GM18505 (cell line): ENCODE data around the gene TBC1D28.
"Not testable (repeated sequence)": the region's sequence is repeated elsewhere in the genome, so short reads cannot be mapped to it uniquely, and the experiment has no call there.

Source experiments
- ATAC-seq: cut with Tn5 transposase; IDR thresholded peaks from one replicate; pipeline ENCODE4 v1.9.1; 2021; ENCODE audit not compliant: unreplicated experiment
- POLR2A ChIP-seq: IDR thresholded peaks from 4 replicates; pipeline ENCODE4 v1.6.1; 2011; ENCODE audit warnings: borderline replicate concordance; ENCODE audit not compliant: insufficient read depth, insufficient read length; ENCODE audit errors: extremely low read depth

Gene TBC1D28

DNA sequence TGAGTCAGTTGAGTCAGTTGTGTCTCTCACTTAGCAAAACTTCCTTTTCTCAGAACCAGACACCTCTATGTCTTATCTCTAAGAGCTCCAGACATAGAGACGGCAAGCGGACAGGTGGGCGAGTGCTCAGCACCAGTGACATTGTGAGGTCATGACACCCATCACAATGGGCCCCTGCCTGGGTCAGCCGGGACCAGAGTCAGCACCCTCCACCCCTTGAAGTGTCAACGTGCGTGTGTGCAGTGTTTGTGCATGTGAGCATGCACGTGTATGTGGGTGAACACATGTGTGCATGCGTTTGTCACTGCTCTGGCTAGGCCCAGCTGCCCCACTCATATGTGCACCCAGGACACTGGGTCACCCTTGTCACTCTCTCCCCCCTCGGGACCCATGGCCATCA, at the start of gene TBC1D28:
Gene TBC1D28, minus strand, starts transcription at position 101 of the 400 bp plus-strand sequence. CDS start 3,039 bp downstream, outside the sequence.
- ATAC-seq = not testable (repeated sequence)

DNA sequence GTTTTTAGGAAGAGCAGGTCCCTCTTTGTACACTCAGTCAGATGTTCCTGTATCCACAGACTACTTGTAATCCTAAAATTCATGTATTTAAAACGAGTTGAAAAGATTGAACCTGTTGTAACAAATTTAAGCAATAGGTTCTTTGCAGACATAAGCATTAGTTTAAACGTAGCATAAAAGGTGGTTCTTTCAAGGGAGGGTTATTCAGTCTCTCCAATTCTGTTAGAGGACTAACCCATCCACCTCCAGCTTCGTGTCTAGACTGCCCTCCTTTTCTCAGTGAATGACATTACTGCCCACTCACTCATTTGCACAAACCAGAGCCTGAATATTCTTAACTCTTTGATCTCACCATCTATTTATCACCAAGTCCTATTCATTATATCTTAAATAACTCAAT, 38.5 kb upstream of the TBC1D28 start:
- not testable (repeated sequence) for ATAC-seq

DNA sequence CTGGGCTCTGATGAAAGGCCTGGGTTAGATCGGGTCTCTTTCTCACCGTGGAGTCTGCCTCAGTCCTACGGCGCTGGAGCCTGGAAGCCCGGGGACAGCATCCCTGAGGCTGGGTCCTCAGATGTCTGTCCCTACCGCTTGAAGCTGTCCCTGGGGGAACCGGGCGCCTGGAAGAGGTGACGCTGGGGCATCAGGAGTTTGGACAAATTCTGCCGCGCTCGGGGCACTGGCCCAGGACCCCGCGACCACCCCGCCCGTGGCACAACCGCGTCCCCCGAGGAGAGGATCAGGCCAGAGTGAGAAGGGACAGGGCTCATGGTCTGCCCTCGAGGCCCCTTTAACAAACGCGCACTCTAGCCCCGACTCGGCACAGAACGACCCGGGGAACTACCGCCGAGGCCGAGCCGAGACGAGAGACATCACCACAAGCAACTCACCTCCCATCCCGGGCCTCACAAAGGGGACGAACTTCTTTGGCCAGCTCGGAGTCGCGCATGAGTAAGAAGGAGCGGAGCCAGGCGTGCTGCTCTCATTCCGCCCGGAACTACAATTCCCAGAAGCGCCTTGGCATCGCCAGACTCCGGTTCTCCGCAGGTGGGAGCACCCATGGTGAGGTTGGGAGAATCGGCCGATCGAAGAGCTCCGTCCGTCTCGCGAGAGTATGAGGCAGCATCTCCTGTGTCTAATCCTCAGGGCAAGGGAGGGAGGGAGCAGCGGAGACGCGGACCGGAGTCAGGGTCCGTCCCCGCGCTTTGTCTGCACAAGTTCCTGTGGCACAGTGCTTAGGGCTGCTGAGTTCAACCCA, 37.8 kb upstream of the TBC1D28 start, which contains the start of gene FOXO3B:
Gene FOXO3B, minus strand, starts transcription at position 548 of the 805 bp plus-strand sequence. CDS start 663 bp downstream, outside the sequence.
- ATAC-seq = peak; percentile 94

DNA sequence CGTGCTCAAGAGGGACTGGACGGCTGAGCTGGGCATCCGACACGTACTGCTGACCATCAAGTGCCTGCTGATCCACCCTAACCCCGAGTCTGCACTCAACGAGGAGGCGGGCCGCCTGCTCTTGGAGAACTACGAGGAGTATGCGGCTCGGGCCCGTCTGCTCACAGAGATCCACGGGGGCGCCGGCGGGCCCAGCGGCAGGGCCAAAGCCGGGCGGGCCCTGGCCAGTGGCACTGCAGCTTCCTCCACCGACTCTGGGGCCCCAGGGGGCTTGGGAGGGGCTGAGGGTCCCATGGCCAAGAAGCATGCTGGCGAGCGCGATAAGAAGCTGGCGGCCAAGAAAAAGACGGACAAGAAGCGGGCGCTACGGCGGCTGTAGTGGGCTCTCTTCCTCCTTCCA, 33.2 kb upstream of the TBC1D28 start:
- not testable (repeated sequence) for ATAC-seq

More for the DNA sequence above, 37.8 kb upstream of the TBC1D28 start, which contains the start of gene FOXO3B:
- TF ChIP-seq POLR2A = peak; percentile 53

DNA sequence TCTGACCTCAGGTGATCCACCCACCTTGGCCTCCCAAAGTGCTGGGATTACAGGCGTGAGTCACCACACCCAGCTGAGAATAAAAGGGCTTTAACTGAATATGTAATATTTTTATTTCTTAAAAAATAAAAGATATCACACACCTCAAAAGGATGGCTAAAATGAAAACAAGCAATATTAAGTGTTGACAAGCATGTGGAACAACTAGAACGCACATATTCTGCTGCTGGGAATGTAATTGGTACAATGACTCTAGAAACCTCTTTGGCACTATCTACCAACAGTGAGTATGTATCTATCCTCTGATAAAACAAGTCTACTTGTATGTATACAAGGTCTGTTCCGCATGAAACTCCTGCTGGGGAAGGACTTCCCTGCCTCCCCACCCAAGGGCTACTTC, 32.7 kb upstream of the TBC1D28 start:
- ATAC-seq = not testable (repeated sequence)

DNA sequence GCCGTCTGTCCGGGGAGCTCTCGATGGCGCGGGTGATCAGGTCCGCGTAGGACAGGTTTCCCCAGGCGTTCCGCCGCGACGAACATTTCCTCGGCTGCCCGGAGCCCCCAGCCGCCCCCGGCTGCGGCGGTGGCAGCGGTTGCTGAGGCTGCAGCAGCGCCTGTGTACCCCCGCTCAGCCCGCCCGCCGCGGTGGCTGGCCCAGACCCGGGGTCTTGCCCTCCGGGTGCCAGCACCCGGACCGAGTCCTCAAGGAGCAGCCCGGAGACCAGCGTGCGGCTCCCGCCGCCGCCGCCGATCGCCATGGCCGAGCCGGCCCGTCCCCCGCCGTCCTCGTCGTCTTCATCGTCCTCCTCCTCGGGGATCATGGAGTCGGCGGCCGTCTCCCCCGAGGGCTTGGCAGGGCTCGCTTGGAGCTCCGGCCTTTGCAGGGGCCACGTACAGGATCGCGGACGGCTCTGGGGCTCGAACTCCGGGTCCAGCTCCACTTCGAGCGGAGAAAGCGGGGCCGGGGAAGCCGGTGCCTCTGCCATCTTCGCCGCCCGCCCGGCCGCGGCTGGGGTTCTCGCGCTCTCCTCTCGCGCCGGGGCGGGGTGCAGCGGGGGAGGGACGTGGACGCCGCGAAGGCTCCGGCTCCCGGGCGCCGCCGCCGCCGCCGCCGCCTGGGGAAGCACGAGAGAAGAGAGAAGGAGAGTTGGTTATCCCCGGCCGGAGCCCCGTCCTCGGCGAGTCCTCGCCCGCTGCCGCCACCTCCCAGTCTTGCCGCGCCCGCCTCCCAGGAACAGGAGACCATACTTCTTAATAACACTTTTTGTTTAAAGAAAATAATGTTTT, 28.4 kb upstream of the TBC1D28 start:
- ATAC-seq = not testable (repeated sequence)

DNA sequence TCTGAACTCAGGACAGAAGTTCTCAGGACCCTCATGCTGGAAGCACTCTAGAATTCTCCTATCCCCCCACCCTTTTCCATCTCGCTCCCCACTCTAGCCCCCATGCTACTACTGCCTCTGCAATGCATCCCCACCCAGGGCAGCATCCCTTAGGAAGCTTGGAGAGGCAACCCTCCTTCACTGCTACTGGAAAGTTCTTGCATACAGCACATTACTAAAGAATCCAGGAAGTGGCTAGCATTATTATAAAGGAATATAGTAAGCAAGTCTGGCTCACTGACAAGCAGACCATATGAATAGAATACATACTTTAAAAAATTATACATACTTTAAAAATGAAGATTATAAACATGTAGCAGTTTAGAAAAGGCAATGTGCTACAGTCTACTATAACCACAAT, 24.4 kb upstream of the TBC1D28 start:
- not testable (repeated sequence) for ATAC-seq

DNA sequence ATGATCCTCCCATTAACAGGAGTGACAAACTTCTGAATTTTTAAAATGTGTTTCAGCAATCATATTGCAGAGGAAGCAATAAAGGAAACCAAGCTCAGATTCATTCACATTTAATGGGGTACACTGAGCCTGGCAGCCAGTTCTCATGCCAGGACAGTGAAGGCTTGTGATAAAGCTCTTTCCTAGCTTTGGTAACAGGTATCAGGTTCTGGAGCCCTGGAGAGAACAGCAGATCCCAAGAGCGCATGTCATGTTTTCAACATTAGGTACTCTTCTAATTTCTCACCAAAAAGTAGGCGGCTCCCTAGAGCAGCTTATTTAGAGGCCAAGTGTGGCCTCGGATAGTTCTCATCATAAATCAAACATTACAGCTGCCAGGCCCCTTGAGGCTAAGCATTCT, 23.3 kb upstream of the TBC1D28 start:
- ATAC-seq = not testable (repeated sequence)

DNA sequence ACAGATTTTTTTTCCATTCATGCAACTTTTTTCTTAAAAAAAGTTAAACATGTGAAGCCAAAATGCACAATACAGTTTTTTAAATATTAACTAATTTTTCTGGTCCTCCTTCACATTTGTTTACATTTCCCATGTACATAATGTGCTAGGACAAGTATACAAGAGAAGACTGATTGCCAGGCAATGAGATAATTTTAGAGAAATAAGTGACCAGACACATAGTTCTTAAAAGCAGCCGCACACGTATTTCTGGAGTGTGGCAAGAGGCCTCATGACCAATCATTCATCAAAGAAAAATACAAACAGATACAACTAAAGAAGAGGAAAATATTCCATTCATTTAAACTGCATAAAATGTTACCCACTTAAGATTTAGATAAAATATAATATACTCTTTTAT, 22.1 kb upstream of the TBC1D28 start:
- not testable (repeated sequence) for ATAC-seq

DNA sequence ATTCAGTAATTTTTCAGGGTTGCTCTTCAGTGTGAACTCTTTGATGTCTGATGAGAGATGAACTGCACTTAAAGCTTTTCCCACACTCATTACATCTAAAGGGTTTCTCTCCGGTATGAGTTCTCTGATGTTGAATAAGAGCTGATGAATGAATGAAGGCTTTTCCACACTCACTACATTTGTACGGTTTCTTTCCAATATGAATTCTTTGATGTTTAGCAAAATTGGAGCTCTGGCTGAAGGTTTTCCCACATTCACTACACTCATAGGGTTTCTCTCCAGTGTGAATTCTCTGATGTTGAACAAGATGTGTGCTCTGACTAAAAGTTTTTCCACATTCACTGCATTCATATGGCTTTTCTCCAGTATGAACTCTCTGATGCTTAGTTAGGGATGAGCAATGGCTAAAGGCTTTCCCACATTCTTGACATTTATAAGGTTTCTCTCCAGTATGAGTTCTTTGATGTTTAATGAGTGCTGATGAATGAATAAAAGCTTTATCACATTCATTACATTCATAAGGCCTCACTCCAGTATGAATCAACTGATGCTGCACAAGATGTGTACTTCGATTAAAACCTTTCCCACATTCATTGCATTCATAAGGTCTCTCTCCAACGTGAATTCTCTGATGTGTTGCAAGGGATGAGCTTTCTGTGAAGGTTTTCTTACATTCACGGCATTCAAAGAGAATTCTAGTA, 17.9 kb upstream of the TBC1D28 start:
- ATAC-seq = not testable (repeated sequence)

DNA sequence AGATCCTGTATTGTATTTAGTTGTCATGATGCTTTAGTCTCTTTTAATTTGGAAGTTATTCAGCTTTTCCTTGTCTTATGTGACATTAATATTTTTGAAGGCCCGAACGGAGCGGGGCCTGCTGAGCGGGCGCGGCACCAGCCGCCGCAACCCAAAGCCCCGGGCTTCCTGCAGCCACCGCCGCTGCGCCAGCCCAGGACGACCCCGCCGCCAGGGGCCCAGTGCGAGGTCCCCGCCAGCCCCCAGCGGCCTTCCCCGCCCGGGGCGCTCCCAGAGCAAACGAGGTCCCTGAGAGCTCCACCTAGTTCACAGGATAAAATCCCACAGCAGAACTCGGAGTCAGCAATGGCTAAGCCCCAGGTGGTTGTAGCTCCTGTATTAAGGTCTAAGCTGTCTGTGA, 5.9 kb upstream of the TBC1D28 start:
- ATAC-seq = not testable (repeated sequence)

DNA sequence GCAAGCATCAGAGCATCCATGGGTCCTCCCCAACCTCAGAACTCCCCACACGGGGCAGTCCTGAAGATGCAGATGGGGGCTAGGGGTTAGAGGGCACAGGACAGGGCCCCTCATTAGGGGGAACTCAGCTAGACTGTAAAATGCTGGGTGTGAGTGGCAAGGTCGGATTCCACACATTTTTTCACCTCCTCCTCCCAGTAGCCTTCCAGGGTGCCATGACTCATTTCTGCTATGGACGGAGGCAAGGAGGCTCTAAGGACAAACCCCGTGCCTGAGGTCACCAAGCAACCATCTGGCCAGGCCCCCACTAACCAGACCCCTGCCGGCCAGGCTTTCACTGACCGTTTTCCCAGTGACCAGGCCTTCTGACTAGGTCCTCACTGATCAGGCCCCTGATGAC, 1.1 kb downstream of the TBC1D28 start:
- ATAC-seq = not testable (repeated sequence)

DNA sequence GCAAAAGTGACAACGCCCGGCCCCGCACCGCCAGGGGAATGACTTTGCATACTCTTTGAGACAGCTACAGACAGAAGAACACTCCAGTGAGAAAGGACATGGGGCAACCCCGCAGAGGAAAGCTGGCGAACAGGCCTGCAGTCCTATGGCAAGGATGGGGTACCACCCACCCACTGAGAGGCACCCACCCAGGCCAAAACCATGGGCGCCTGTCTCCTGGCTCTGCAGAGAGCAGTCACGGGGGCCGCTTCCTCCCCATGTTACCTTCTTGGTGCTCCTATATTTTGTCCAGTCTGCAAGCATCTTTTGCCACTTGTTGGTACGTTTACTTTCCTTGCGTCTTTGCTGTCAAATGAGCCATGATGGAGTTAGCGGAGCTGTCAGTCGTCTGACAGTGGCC, 5.8 kb downstream of the TBC1D28 start:
- ATAC-seq = not testable (repeated sequence)

DNA sequence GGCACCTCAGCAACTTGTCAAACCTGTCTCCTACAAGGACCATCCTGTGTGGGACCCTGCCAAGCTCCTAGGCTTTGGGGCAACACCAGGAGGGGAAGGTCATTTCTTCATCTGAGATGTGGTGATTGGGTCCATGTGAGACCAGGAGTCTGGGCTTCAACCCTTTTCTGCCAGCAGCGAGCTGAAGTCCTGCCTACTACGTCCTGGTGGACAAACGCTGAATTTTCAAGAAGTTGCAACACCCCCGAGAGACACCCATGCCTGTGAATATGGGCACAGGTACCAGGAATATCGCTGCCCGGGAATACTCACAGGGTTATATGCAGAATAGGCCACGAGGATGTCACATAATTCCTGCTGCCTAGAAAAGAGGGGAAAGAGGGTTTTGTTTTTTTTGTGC, 8.0 kb downstream of the TBC1D28 start:
- ATAC-seq = not testable (repeated sequence)

DNA sequence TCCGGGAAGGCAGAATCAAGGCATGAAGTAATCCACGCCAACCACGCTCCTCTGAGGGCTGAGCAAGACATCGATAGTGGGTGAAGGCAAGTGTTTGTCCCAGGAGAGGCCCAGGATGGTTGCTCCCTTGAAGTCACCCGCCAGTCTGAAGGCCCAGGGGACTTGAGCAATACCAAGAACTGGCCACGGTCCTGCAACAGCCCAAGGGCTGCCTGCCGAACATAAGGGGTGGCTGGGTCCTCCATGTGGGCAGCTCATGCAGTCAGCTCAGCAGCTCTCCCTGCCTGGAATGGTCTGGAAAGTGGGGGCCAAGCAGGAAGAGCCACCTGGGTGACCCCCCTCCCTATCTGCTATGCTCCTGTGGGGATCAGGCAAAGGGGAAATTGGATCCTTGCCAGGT, 8.4 kb downstream of the TBC1D28 start:
- not testable (repeated sequence) for ATAC-seq

DNA sequence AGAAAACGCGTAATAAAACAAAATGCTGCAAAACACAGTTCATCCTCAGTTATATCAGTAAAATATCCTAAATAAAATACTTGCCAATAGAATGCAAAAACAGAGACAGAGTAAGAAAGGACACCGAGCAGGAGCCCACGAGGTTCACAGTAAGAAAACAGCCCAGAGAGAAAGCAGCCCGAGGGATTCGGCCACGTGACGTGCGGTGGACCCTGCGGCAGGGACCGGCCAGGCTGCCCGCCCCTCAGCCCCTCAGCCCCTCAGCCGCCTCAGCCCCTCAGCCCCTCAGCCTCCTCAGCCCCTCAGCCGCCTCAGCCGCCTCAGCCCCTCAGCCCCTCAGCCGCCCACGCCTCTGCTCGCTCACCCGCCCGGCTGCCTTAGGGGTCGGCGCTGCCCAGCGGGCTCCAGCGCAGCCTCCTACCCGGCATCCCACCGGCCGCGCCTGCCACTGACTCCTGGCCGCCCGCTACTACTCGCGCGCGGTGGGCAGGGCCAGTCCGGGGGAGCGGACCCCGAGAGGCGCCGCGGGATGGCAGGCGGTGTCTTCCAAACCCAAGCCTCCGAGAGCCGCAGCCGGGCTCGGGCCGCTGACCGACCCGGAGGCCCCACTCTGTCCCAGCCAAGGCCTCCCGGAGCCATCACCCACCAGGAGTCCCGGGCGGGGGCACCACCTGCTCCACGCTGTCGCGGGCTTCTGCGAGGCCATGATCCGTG, 9.5 kb downstream of the TBC1D28 start:
- ATAC-seq = not testable (repeated sequence)
